Astrocyte of the spinal cord (primary cell): ENCODE data around the gene POLRMT.

Experiments used
- DNase-seq: peaks from one replicate; pipeline ENCODE4 v3.0.0; 2011; ENCODE audit warnings: low read depth, low spot score
- H3K4me3 ChIP-seq: 2 replicates; pipeline ENCODE4 v1.5.1; 2011; ENCODE audit warnings: low read depth, mild to moderate bottlenecking, low read length, moderate library complexity
- in situ Hi-C: cut with HindIII; loops from 2 replicates; pipeline ENCODE4 v1.10.0; 2017; ENCODE audit warnings: low sequenced_read_pairs
- TF ChIP-seq, protein P1 (sequence below): IDR thresholded peaks from 2 replicates; pipeline ENCODE4 v1.5.1; 2012; ENCODE audit warnings: low read depth, mild to moderate bottlenecking, low read length, inconsistent platforms

POLRMT gene

DNA sequence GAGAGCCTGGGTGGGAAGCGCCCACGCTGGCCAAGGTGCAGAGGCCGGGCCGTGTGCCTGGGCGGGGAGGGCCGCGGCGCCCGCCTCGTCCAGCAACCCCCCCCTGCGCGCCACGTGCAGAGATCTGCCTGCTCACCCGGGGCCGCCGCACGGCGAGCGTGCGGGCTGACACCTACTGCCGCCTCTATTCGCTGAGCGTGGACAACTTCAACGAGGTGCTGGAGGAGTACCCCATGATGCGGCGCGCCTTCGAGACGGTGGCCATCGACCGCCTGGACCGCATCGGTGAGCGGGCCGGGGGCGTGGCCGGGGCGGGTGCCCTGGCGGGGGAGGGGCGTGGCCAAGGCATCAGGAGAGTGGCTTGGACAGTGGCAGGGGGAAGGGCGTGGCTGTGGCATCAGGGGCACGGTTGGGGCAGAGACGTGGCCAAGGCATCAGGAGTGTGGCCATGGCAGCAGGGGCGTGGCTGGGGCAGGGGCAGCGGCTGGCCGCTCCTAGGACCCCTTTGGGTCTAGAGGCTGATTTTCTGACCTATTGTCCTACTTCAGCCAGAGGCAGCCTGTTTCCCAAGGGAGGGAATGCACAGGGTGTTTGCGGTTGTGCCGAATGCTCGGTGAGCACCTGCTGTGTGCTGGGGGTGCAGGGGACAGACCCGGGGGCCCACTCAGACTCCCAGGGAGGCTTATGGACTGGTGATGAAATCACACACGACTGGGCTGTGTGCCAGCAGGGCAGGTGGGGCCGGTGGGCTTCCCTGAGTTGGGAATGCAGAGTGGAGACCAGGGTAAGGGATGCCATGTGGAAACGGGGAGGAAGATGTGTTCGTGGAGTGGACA is 19.4 kb downstream of the POLRMT start:
- in situ Hi-C loops: no loop called here
- H3K4me3 ChIP-seq: no peak overlapping the region
- no peak for DNase-seq
- TF ChIP-seq, protein P1, sequence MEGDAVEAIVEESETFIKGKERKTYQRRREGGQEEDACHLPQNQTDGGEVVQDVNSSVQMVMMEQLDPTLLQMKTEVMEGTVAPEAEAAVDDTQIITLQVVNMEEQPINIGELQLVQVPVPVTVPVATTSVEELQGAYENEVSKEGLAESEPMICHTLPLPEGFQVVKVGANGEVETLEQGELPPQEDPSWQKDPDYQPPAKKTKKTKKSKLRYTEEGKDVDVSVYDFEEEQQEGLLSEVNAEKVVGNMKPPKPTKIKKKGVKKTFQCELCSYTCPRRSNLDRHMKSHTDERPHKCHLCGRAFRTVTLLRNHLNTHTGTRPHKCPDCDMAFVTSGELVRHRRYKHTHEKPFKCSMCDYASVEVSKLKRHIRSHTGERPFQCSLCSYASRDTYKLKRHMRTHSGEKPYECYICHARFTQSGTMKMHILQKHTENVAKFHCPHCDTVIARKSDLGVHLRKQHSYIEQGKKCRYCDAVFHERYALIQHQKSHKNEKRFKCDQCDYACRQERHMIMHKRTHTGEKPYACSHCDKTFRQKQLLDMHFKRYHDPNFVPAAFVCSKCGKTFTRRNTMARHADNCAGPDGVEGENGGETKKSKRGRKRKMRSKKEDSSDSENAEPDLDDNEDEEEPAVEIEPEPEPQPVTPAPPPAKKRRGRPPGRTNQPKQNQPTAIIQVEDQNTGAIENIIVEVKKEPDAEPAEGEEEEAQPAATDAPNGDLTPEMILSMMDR: no peak

- H3K4me3 ChIP-seq: no peak overlapping the region
- in situ Hi-C loops: no loop called here
These were observed 20.4 kb downstream of the POLRMT start for GRCh38 chr19:612941-613340.

GRCh38 chr19:611481-611868 is 21.9 kb downstream of the POLRMT start:
- peak; percentile 98 for DNase-seq
- no peak overlapping the region for H3K4me3 ChIP-seq
- TF ChIP-seq, protein P1: no peak
- in situ Hi-C loops: no loop called here

More at GRCh38 chr19:612941-613340, 20.4 kb downstream of the POLRMT start:
- TF ChIP-seq, protein P1: no peak
- no peak for DNase-seq

GRCh38 chr19:610801-611480 is 22.4 kb downstream of the POLRMT start:
- in situ Hi-C loops: no loop called here
- H3K4me3 ChIP-seq: no peak overlapping the region
- DNase-seq: peak; percentile 97
- TF ChIP-seq, protein P1: no peak

GRCh38 chr19:610071-610800 is 23.1 kb downstream of the POLRMT start:
- H3K4me3 ChIP-seq: no peak overlapping the region
- peak; percentile 43 for DNase-seq
- in situ Hi-C loops: no loop called here
- TF ChIP-seq, protein P1: no peak

- TF ChIP-seq, protein P1: no peak
- no peak for DNase-seq
- in situ Hi-C loops: no loop called here
- no peak overlapping the region for H3K4me3 ChIP-seq
These were observed 24.4 kb downstream of the POLRMT start for GRCh38 chr19:609004-609346.
